ENCODE measurements around the gene IRAK2.
A peak's percentile ranks its signal among the peaks of the same experiment; 100 is the strongest.
"Not testable (repeated sequence)": the region's sequence is repeated elsewhere in the genome, so short reads cannot be mapped to it uniquely, and the experiment has no call there.

The IRAK2 gene

DNA sequence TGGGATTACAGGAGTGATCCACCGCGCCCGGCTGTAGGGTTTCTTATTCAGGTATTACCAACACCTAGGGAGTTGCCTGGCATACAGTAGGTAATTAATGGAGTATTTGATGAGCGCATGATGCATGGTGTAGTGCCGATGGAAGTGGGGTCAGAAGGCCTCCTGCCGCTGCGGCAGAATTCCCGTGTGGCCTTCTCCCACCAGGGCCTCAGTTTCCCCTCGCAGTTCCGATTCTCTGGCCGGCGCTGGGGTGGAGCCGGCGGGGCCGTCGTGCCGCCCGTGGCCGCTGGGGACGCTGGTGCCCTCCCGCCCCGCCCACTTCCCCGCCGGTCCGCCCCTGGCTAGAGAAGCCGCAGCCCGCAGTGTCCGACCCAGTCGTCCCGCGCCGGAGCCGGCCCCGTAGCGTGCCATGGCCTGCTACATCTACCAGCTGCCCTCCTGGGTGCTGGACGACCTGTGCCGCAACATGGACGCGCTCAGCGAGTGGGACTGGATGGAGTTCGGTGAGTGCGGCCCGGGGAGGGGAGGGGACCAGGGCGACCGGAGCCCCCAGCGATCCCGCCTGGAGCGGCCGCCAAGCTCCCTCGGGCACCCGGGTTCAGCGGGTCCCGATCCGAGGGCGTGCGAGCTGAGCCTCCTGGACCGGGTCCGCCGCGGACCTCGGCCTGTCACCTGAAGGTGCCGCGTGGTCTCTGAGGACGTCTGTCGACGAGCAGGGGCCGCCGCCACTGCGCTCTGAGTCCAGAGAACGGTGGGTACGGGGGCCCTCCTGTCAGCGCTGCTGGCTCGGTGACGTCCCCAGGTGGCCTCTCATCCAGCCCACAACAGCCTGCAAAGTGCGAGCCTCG, at the start of gene IRAK2:
Gene IRAK2 (plus strand): TSS at position 374 of the 848 bp plus-strand sequence. CDS start 36 bp downstream, at position 410.
- peak; percentile 51 for DNase-seq

- DNase-seq = peak; percentile 94
These were observed 49.2 kb upstream of the IRAK2 start, which contains the start of gene BRK1 for GRCh38 chr3:10115326-10116137. BRK1 (plus strand) TSS chr3:10115675; CDS start chr3:10115702, 27 bp downstream.

DNA sequence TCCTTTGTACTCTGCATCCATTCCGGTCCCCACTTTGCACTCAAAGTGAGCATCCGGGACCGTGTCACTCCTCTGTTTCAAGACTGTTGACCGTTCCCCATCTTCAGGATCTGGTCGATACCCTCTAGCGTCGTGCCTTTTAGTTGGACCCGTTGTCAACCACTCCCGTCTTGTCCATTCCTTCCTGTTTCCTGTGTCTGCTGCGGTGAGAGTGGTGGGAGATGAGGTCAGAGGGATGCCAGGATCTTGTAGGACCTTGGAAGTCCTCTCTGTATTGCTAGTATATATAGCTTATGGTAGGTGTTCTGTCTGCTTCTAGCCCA, 48.6 kb upstream of the IRAK2 start:
- no peak for DNase-seq

DNA sequence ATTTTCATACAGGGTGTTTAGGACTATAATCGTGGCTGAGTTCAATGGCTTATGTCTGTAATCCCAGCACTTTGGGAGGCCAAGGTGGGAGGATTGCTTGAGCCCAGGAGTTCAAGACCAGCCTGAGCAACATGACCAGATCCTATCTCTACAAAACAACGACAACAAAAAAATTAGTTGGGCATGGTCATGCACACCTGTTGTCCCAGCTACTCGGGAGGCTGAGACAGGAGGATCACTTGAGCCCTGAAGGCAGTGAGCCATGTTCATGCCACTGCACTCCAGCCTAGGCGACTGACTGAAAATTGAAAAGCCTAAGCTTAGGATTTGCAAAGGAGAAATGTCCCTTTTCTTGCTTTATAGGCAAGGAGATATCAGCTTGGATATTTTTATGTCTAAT, 47.8 kb upstream of the IRAK2 start:
- no peak for DNase-seq

GRCh38 chr3:10119376-10119775, 45.3 kb upstream of the IRAK2 start:
- no peak for DNase-seq

GRCh38 chr3:10121064-10121463, 43.7 kb upstream of the IRAK2 start:
- no peak for DNase-seq

DNA sequence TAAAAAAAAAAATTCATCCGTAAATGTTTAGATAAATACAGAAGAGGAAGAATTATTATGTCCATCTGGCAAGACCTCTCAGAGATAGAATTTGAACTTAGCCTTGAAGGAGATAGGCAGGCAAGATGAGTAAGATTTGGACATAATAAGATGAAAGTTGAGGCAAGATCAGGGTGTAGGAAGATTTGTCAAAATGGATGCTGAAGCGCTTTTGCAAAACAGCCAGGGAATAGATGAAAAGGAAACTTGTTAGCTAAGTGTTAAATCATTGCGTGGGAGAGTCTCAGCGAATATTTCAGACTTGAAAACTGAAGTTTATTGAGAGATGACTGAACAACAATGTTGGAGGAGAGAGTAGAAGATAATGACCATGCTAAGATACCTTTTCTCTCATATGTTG, 42.0 kb upstream of the IRAK2 start:
- no peak for DNase-seq

DNA sequence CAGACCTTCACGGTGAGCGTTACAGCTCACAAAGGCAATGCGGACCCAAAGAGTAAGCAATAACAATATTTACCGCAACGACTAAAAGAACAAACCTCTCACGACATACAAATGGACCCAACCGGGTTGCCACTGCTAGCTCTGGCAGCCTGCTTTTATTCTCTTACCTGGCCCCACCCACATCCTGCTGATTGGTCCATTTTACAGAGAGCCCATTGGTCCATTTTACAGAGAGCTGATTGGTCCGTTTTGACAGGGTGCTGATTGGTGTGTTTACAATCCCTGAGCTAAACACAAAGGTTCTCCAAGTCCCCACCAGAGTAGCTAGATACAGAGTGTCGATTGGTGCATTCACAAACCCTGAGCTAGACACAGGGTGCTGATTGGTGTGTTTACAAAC, 28.8 kb upstream of the IRAK2 start:
- DNase-seq = not testable (repeated sequence)

DNA sequence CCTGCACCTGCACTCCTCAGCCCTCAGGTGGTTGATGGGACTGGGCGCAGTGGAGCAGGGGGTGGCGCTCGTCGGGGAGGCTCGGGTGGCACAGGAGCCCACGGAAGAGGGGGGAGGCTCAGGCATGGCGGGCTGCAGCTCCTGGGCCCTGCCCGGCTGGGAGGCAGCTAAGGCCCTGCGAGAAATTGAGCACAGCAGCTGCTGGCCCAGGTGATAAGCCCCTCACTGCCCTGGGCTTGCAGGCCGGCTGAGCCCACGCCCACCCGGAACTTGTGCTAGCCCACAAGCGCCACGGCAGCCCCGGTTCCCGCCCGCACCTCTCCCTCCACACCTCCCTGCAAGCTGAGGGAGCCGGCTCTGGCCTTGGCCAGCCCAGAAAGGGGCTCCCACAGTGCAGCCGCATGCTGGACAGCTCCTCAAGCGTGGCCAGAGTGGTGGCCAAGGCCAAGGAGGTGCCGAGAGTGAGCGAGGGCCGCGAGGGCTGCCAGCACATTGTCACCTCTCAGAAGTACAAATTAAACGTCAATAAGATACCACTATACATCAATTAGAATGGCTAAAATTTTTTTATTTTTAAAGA, 28.2 kb upstream of the IRAK2 start:
- no peak for DNase-seq

DNA sequence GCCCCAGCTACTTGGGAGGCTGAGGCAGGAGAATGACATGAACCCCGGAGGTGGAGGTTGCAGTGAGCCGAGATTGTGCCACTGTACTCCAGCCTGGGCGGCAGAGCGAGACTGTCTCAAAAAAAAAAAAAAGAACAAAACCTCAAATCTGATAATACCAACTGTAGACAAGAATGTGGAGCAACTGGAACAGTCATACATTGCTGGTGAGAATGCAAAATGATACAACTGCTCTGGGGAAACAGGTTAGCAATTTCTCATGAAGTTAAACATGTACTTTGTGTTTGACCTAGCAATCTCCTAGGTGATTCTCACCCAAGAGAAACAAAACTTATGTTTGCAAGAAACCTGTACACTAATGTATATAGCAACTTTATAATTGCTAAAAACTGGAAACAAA, 27.5 kb upstream of the IRAK2 start:
- DNase-seq = no peak

DNA sequence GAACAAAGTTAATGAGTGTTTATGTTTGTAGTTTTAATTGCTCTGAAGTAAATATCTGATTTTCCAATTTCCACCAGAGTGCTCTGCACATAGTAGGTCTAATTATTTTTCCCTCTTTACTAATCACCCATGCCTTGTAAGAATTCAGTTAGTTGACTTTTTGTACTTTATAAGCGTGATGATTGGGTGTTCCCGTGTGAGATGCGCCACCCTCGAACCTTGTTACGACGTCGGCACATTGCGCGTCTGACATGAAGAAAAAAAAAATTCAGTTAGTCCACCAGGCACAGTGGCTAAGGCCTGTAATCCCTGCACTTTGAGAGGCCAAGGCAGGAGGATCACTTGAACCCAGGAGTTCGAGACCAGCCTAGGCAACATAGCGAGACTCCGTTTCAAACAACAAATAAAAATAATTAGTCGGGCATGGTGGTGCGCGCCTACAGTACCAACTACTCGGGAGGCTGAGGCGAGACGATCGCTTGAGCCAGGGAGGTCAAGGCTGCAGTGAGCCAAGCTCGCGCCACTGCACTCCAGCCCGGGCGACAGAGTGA, 23.6 kb upstream of the IRAK2 start:
- peak; percentile 4 for DNase-seq

DNA sequence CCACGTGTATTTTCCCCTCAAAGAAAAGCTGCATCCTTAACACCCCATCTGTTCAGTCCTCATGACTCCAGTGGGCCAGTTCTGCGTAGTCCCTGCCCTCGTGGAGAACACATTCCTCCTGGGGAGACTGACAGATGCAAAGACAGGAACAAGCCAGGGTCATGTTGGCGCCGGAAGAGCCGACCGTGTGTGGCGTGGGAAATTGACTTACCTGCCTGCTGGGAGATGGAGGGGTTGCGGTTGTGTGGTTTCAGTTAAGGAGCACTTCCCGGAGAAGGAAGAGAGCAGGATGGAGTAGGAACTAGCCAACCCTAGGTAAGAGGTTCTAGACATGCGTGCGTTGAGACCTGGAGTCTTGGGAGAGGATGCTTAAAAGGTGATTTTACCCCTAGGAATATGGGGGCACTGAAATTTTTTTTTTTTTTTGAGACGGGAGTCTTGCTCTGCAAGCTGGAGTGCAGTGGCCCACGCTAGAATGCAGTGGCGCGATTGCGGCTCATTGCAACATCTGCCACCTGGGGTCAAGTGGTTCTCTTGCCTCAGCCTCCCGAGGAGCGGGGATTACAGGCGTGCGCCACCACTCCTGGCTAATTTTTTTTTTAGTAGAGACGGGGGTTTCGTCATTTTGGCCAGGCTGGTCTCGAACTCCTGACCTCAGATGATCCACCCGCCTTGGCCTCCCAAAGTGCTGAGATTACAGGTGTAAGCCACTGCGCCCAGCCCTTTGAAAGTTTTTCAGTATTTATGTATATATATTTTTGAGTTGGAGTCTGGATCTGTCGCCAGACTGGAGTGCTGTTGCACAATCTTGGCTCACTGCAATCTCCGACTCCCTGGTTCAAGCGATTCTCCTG, 21.8 kb upstream of the IRAK2 start:
- peak; percentile 50 for DNase-seq

GRCh38 chr3:10145685-10146084, 19.0 kb upstream of the IRAK2 start:
- DNase-seq = no peak

- no peak for DNase-seq
These were observed 15.5 kb upstream of the IRAK2 start for GRCh38 chr3:10149226-10149625.

- DNase-seq = no peak
These were observed 13.7 kb upstream of the IRAK2 start for GRCh38 chr3:10150987-10151386.

DNA sequence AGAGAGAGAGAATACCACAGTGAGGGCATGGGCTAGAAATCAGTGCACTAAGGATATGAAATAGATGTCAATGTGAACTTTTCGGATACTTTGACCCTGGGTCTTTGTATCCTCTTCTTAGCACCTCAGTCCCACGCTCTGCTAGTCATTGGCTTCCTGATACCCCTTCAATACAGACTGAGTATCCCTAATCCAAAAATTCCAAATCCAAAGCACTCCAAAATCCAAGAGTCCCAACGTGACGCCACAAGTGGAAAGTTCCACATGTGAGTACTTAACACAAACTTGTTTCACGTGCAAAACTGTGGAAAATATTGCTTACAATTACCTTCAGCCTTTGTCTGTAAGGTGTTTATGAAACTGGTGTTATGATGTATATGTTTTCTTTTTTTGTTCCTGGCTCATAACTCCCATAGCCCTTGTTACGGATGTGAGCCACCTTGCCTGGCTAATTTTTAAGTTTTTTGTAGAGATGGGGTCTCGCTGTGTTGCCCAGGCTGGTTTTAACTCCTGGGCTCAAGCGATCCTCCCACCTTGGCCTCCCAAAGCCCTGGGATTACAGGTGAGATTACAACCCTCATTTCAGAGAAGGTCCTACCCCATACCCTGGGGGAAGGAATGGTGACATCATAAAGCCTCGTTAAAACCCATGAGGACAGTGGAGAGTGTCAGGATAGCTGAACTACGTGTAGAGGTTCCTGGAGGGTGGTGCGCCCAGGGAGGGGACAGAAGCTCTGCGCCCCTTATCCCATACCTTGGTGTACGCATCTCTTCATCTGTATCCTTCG, 10.2 kb upstream of the IRAK2 start:
- DNase-seq = no peak

DNA sequence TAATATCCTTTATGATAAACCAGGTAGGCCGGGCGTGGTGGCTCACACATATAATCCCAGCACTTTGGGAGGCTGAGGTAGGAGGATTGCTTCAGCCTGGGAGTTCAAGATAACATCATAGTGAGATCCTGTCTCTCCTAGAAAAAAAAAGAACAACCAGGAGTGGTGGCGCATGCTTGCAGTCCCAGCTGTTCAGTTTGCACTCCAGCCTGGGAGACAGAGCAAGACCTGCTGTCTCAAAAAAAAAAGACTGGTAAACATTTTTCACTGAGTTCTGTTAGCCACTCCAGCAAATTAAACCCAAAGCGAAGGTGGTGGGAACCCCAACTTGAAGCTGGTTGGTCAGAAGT, 9.6 kb upstream of the IRAK2 start:
- no peak for DNase-seq

DNA sequence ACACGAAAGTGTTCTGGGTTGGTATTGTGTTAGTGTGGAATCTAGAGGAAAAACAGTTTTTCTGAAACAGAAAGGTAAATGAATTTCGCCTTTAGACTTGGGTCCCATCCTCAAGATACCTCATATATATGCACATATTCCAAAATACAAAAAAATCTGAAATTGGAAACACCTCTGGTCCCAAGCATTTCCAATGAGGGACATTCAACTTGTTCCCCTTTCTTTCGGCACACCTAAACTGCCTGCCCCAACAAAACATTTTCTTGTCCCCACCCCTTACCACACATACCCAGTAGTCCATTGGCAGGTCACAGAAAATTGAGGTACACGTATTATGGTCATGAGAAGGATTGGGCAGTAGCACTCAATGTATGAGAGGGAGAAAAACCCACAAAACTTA, 9.1 kb upstream of the IRAK2 start:
- no peak for DNase-seq

DNA sequence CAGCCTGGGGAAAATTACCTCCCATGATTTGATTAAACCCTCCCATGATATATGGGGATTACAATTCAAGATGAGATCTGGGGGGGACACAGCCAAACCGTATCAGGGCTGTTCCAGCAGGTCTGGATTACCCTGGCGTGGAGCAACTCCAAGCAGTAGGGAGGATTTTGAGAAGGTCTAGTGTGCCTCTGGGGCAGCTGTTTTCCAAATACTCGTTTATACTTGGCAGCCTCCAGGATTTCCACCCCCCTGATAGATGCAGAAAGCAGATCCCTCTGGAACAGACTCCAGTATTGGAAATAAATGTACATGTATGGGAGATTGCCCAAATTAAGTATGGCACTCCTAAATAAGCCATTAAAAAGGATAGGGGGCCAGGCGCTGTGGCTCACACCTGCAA, 7.7 kb upstream of the IRAK2 start:
- DNase-seq = no peak

DNA sequence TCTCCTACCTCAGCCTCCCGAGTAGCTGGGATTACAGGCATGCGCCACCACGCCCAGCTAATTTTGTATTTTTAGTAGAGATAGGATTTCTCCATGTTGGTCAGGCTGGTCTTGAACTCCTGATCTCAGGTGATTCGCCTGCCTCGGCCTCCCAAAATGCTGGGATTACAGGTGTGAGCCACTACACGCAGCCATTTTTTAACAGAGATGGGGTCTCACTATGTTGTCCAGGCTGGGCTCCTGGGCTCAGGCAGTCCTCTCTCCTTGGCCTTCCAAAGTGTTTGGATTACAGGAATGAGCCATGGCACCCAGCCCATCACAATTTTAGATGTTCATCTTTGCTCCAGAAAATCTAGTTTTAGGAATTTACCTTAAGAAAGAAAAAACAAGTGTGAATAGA, 6.2 kb upstream of the IRAK2 start:
- DNase-seq = not testable (repeated sequence)

DNA sequence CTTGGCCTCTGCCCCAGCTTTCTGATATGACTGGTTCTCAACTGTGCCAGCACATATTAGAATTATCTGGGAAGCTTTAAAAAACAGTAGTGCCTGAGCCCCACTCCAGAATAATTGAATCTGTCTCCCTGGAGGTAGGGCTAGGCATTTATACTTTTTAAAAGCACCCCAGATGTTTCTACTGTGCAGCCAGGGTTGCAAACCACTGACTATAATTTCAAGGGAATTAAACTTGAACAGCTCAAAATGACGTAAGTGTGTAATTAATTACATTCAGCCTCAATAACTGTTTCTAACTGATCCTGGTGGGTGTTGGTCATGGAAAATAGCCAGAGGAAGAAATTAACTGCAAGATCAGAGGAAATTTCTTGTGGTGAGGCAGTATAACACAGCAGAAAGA, 4.4 kb upstream of the IRAK2 start:
- peak; percentile 46 for DNase-seq

DNA sequence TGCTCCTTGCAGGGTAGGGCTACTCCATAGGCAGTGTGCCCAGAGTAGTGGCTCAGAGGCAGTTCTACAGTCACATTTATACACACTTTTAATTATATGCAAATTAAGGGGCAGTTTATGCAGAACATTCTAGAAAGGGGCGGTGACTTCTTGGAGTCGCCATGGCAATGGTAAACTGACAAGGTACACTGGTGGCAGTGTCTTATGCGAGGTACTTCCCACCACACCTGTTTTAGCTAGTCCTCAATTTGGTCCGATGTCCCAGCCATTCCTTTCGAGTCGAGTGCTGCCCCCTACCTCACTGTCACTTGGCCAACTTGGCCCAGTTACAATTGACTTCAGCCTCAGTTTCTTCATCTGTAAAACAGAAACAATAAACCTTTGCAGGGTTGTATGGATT, 3.8 kb upstream of the IRAK2 start:
- no peak for DNase-seq

All from NCI-H69 (cell line).